MM.1S (cell line): Measurements from ENCODE around the gene SERPINA4.

Experiments
- DNase-seq: peaks from one replicate; pipeline ENCODE4 v3.0.0-alpha.2; 2015
- H2AFZ ChIP-seq: fragments of 300-600 bp; sonication (generic); 2 replicates; pipeline ENCODE4 v1.6.0; 2016; ENCODE audit warnings: antibody characterized with exemption, low read length
- H3F3A ChIP-seq: fragments of 300-600 bp; sonication (generic); 2 replicates; pipeline ENCODE4 v1.6.1; 2016; ENCODE audit warnings: mild to moderate bottlenecking, antibody characterized with exemption, low read length, moderate library complexity, mixed read lengths; ENCODE audit not compliant: insufficient read depth
- H3K27ac ChIP-seq: fragments of 300-600 bp; sonication (generic); 2 replicates; pipeline ENCODE4 v1.5.1; 2016; ENCODE audit warnings: mild to moderate bottlenecking, low read length
- H3K27me3 ChIP-seq: fragments of 300-600 bp; sonication (generic); replicated peaks from 2 replicates; pipeline ENCODE4 v1.6.0; 2016; ENCODE audit warnings: low read length; ENCODE audit not compliant: insufficient read depth
- H3K36me3 ChIP-seq: fragments of 300-600 bp; sonication (generic); replicated peaks from 2 replicates; pipeline ENCODE4 v1.6.1; 2016; ENCODE audit warnings: mild to moderate bottlenecking, low read length, mixed read lengths; ENCODE audit not compliant: insufficient read depth
- H3K4me1 ChIP-seq: fragments of 300-600 bp; sonication (generic); 2 replicates; pipeline ENCODE4 v1.6.1; 2016; ENCODE audit warnings: low read length, mixed read lengths
- H3K4me2 ChIP-seq: fragments of 300-600 bp; sonication (generic); 2 replicates; pipeline ENCODE4 v1.6.0; 2016; ENCODE audit warnings: low read depth, low read length
- H3K4me3 ChIP-seq: fragments of 300-600 bp; sonication (generic); 2 replicates; pipeline ENCODE4 v1.5.1; 2016; ENCODE audit warnings: low read length, mixed read lengths
- H3K79me2 ChIP-seq: fragments of 300-600 bp; sonication (generic); 2 replicates; pipeline ENCODE4 v1.6.1; 2016; ENCODE audit warnings: mixed run types, low read length, mixed read lengths
- H3K9ac ChIP-seq: fragments of 300-600 bp; sonication (generic); 2 replicates; pipeline ENCODE4 v1.6.1; 2016; ENCODE audit warnings: low read length, mixed read lengths
- H3K9me2 ChIP-seq: fragments of 300-600 bp; sonication (generic); replicated peaks from 2 replicates; pipeline ENCODE4 v1.6.1; 2016; ENCODE audit warnings: mild to moderate bottlenecking, low read length, mixed read lengths; ENCODE audit not compliant: insufficient read depth
- H3K9me3 ChIP-seq: fragments of 300-600 bp; sonication (generic); replicated peaks from 2 replicates; pipeline ENCODE4 v1.6.1; 2016; ENCODE audit warnings: mild to moderate bottlenecking, low read length, mixed read lengths; ENCODE audit not compliant: insufficient read depth
- H4K20me1 ChIP-seq: fragments of 300-600 bp; sonication (generic); 2 replicates; pipeline ENCODE4 v1.6.1; 2016; ENCODE audit warnings: mild to moderate bottlenecking, low read length, moderate library complexity, mixed read lengths; ENCODE audit not compliant: insufficient read depth
- CTCF ChIP-seq: fragments of 300-600 bp; sonication (generic); IDR thresholded peaks from 2 replicates; pipeline ENCODE4 v1.5.1; 2016; ENCODE audit warnings: antibody characterized with exemption, low read length, mixed read lengths
- EZH2 ChIP-seq: fragments of 300-600 bp; sonication (generic); optimal IDR thresholded peaks from 2 replicates; pipeline ENCODE3; 2017; ENCODE audit warnings: low read depth, mild to moderate bottlenecking, antibody characterized with exemption, low read length, mixed read lengths
- EZH2phosphoT487 ChIP-seq: fragments of 300-600 bp; sonication (generic); IDR thresholded peaks from 2 replicates; pipeline ENCODE4 v1.6.1; 2018; ENCODE audit warnings: antibody characterized with exemption, low read length

Gene SERPINA4

GRCh38 chr14:94515856-94516255, 45.4 kb upstream of the SERPINA4 start:
- Histone ChIP-seq H3K27ac (no peak overlapping the region), H3K79me2 (no peaks in the 10 kb centered on the region), H3K9me2 (no peaks in the 10 kb centered on the region), H2AFZ (no peak overlapping the region), H3K4me3 (no peak overlapping the region), H3K4me2 (no peak overlapping the region), H3F3A (no peaks in the 10 kb centered on the region), H3K4me1 (no peaks in the 10 kb centered on the region), H3K9ac (no peak overlapping the region), H3K9me3 (no peaks in the 10 kb centered on the region), H3K27me3 (no peaks in the 10 kb centered on the region), H3K36me3 (no peaks in the 10 kb centered on the region), H4K20me1 (no peaks in the 10 kb centered on the region)
- DNase-seq: no peak
- TF ChIP-seq CTCF: no peak

GRCh38 chr14:94517248-94517640, 44.0 kb upstream of the SERPINA4 start:
- H3F3A ChIP-seq: no peaks in the 10 kb centered on the region
- H2AFZ ChIP-seq: no peak overlapping the region
- no peaks in the 10 kb centered on the region for H3K79me2 ChIP-seq
- no peaks in the 10 kb centered on the region for H3K9me2 ChIP-seq
- no peaks in the 10 kb centered on the region for H3K36me3 ChIP-seq
- no peak overlapping the region for H3K9ac ChIP-seq
- no peak for DNase-seq
- no peaks in the 10 kb centered on the region for H4K20me1 ChIP-seq
- no peak overlapping the region for H3K4me2 ChIP-seq
- no peaks in the 10 kb centered on the region for H3K9me3 ChIP-seq
- no peaks in the 10 kb centered on the region for H3K4me1 ChIP-seq
- no peak for TF ChIP-seq CTCF
- no peak for TF ChIP-seq EZH2phosphoT487
- TF ChIP-seq EZH2: no peak
- H3K4me3 ChIP-seq: no peak overlapping the region
- no peaks in the 10 kb centered on the region for H3K27me3 ChIP-seq
- no peak overlapping the region for H3K27ac ChIP-seq

GRCh38 chr14:94517641-94518257, 43.5 kb upstream of the SERPINA4 start:
- Histone ChIP-seq H3F3A (no peaks in the 10 kb centered on the region), H3K36me3 (no peaks in the 10 kb centered on the region), H2AFZ (no peak overlapping the region), H3K4me3 (no peak overlapping the region), H3K9me2 (no peaks in the 10 kb centered on the region), H3K9me3 (no peaks in the 10 kb centered on the region), H3K9ac (no peak overlapping the region), H3K79me2 (no peaks in the 10 kb centered on the region), H3K4me1 (no peaks in the 10 kb centered on the region), H3K4me2 (no peak overlapping the region), H4K20me1 (no peaks in the 10 kb centered on the region), H3K27ac (no peak overlapping the region), H3K27me3 (no peaks in the 10 kb centered on the region)
- DNase-seq: no peak
- no peak for TF ChIP-seq EZH2phosphoT487
- TF ChIP-seq CTCF: no peak
- no peak for TF ChIP-seq EZH2
